Astrocyte of the cerebellum (primary cell): ENCODE data around the gene CRYBB3.

Experiments
- DNase-seq: peaks from one replicate; pipeline ENCODE4 v3.0.0-alpha.2; 2011; ENCODE audit warnings: low read depth
- H3K4me3 ChIP-seq: 2 replicates; pipeline ENCODE4 v1.5.1; 2011; ENCODE audit warnings: mild to moderate bottlenecking, low read depth, low read length, moderate library complexity
- in situ Hi-C: cut with HindIII; loops from 2 replicates; pipeline ENCODE4 v1.10.0; 2017; ENCODE audit warnings: low sequenced_read_pairs
- TF ChIP-seq, protein P1 (sequence below): IDR thresholded peaks from 2 replicates; pipeline ENCODE4 v1.5.1; 2012; ENCODE audit warnings: low read length, low read depth, moderate library complexity, mild to moderate bottlenecking; ENCODE audit errors: missing control alignments

Gene CRYBB3

DNA sequence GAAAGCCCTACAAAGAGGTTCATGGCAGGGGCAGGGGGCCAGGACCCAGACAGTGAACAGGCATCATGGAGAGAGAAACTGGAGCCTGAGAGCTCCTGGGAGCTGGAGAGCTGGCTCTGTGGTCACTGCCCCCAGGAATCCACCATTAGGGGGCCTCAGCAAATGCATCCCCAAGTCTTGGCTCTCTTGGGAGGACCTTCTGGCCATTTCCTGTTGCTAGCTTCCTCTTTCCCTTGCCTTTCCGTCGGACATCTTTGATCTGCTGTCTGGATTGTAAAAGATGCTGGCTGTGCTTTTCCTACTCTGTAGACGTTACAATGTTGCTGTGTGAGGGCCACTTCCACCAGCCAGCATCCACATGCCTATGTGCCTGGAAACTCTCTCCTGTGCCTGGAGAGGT lies 12.7 kb downstream of the CRYBB3 start:
- DNase-seq: no peak
- in situ Hi-C loops: no loop called here
- TF ChIP-seq, protein P1, sequence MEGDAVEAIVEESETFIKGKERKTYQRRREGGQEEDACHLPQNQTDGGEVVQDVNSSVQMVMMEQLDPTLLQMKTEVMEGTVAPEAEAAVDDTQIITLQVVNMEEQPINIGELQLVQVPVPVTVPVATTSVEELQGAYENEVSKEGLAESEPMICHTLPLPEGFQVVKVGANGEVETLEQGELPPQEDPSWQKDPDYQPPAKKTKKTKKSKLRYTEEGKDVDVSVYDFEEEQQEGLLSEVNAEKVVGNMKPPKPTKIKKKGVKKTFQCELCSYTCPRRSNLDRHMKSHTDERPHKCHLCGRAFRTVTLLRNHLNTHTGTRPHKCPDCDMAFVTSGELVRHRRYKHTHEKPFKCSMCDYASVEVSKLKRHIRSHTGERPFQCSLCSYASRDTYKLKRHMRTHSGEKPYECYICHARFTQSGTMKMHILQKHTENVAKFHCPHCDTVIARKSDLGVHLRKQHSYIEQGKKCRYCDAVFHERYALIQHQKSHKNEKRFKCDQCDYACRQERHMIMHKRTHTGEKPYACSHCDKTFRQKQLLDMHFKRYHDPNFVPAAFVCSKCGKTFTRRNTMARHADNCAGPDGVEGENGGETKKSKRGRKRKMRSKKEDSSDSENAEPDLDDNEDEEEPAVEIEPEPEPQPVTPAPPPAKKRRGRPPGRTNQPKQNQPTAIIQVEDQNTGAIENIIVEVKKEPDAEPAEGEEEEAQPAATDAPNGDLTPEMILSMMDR: no peak
- no peak overlapping the region for H3K4me3 ChIP-seq

DNA sequence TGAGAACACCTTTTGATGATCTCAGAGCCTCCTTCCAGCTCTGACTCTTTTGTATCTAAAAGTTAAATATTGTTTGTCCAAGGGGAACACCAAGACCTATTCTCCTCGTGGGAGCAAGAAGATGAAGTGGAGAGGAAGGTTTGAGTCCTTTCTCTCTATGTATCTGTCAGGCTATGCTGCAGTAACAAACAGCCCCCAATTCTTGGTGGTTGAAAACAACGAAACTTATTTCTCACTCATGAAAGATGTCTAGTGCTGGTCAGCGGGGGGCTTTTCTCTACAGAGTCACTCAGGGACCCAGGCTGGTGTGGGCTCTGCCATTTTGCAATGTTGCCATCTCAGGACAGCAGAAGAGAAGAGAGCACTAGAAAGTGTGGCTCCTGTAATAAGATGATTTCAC lies 13.6 kb downstream of the CRYBB3 start:
- DNase-seq: no peak
- H3K4me3 ChIP-seq: no peak overlapping the region
- in situ Hi-C loops: no loop called here
- TF ChIP-seq, protein P1: no peak

DNA sequence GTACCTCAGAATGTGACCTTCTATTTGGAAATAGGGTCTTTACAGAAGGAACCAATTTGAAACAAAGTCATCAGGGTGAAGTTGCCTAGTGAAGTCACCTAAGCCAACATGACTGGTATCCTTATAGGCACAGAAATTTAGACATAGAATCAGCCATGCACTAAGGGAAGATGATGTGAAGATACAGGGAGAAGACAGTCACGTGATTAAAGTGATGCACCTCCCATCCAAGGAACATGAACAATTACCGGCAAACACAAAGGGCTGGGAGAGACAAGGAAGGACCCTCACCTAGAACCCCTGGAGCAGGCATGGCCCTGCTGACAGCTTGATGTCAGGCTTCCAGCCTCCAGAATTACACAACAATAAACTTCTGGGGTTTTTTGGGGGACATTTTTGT lies 16.6 kb downstream of the CRYBB3 start:
- H3K4me3 ChIP-seq: no peak overlapping the region
- TF ChIP-seq, protein P1: no peak
- no peak for DNase-seq
- in situ Hi-C loops: no loop called here

DNA sequence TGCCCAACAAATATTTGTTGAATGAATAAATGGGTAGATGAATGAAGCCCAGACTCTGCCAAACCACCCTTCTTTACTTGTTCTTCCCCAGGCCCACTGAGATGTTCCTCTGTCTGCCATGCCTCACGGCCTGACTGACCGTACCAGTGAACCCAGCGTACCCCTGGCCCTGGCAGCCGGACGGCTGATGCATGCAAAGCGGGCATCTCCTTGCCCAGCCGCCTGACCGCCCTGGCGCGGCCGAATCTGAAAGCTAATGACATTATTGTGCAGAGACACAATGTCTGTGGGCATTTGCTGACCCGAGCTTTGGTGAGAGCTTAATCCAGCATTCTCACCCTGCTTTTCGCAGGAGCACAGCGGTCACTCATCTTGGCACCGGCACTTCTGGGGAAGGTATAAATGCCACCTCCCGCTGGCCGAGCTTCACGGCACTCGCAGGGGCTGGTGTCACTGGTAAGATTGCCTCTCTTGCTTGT lies 19.6 kb downstream of the CRYBB3 start, which contains the start of gene CRYBB2:
TSS of gene CRYBB2 (plus strand) at position 429 of the 479 bp plus-strand sequence. CDS start 1,791 bp downstream, outside the sequence.
- DNase-seq: no peak
- no peak within 1 kb of the TSS for H3K4me3 ChIP-seq
- in situ Hi-C loops: no loop called here
- TF ChIP-seq, protein P1: no peak

DNA sequence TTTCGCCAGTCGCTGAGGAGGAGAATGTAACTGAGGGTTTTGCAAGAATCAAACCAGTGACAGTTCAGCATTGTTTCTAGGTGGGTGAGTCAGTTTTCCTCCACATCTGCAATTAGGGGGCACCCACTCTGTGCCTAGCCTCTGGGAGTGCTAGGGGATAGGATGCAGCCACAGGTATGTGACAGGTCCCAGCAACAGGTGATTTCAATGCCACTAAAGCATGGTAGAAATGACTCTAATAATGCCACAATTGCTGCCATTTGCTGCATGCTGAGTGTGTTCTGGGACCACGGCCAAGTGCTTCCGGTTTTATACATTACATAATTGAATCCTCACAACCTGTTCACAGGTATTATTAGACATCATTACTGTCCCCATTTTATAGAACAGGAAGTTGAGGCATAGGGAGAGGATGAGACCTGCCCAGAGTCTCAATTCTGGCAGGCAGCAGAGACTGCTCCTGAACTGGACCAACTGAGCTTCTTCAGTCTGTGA lies 20.3 kb downstream of the CRYBB3 start:
- H3K4me3 ChIP-seq: no peak overlapping the region
- in situ Hi-C loops: no loop called here
- no peak for DNase-seq
- TF ChIP-seq, protein P1: no peak

DNA sequence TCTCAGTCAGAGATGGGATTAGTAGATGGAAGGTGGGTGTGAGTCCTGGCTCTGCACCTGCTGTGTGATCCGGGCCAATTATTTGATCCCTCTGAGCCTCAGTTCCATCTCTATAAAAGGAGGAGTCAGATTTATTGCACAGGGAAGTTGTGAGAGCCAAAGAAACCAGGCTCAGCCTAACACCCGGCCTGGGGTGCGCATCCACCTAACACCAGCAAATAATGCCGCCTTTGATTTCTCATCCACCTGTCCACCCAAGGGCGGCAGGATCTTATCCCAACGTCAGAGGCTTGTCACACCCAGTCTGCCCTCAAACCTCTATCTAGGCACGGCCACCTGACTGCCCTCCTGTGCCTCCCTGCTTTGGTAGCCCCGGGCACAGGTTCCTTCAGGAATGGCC lies 22.1 kb downstream of the CRYBB3 start:
- TF ChIP-seq, protein P1: no peak
- in situ Hi-C loops: no loop called here
- no peak overlapping the region for H3K4me3 ChIP-seq
- no peak for DNase-seq
